Heart left ventricle (tissue), 16 donors: ENCODE measurements around the gene GALT. TPM values are rescaled to one million over a fixed set of nuclear protein-coding genes. Genes with fewer than 3 reads are reported as not detected.

Source experiments
- ATAC-seq, 4 donors: fragments of 200-7000 bp; cut with Tn5 transposase; one replicate each; pipeline ENCODE4 v1.9.1; 2020 to 2022; ENCODE audit warnings: moderate library complexity in 4 of 4, mild to moderate bottlenecking in 3 of 4, moderate number of reproducible peaks in 1 of 4
- DNase-seq, 5 donors: peaks; one replicate each; pipeline ENCODE4 v3.0.0-alpha.2; 2020
- H3K27ac ChIP-seq, 12 donors: fragments of 200-600 bp; sonication (generic) in 4 of 12; one replicate each; pipeline versions ENCODE4 v1.5.0 to v1.8.0; 2016 to 2022; ENCODE audit warnings: mild to moderate bottlenecking in 2 of 12
- H3K27me3 ChIP-seq, 9 donors: fragments of 200-600 bp; sonication (generic) in 2 of 9; one replicate each; pipeline versions ENCODE4 v1.5.1 to v1.8.0; 2016 to 2022; ENCODE audit warnings: mild to moderate bottlenecking in 3 of 9
- H3K36me3 ChIP-seq, 9 donors: fragments of 200-600 bp; sonication (generic) in 2 of 9; one replicate each; pipeline versions ENCODE4 v1.5.0 to v1.8.0; 2018 to 2022; ENCODE audit warnings: mild to moderate bottlenecking in 2 of 9
- H3K4me1 ChIP-seq, 12 donors: fragments of 200-600 bp; sonication (generic) in 4 of 12; one replicate each; pipeline versions ENCODE4 v1.5.0 to v1.8.0; 2016 to 2022; ENCODE audit warnings: mild to moderate bottlenecking in 3 of 12
- H3K4me3 ChIP-seq, 12 donors: fragments of 200-600 bp; sonication (generic) in 4 of 12; one replicate each; pipeline versions ENCODE4 v1.5.0 to v1.8.0; 2017 to 2022; ENCODE audit warnings: mild to moderate bottlenecking in 9 of 12, moderate library complexity in 4 of 12
- H3K9me3 ChIP-seq, 12 donors: fragments of 200-600 bp; sonication (generic) in 4 of 12; one replicate each; pipeline versions ENCODE4 v1.5.0 to v1.8.0; 2016 to 2022; ENCODE audit warnings: mild to moderate bottlenecking in 1 of 12
- POLR2A ChIP-seq, 2 donors: fragments of 450-650 bp; IDR thresholded peaks; one replicate each; pipeline ENCODE4 v1.6.1; 2017; ENCODE audit warnings: antibody characterized with exemption in 2 of 2, mild to moderate bottlenecking in 2 of 2, moderate library complexity in 2 of 2
- WGBS, 4 donors: extraction: QIAGEN DNeasy Blood & Tissue Kit in 2 of 4; methylation state at CpG; one replicate each; pipeline versions ENCODE4 v1.1.5 to v1.1.7; 2013 to 2018; 5-methylcytosine and 5-hydroxymethylcytosine counted together
- intact Hi-C, 10 donors: fragments of 100-400 bp; cut with DNase I; formaldehyde crosslinking; loops; one replicate each; pipeline versions ENCODE4 v1.11.1 to v1.14.2; 2022
- polyA plus RNA-seq, 2 donors: library from polyadenylated mRNA; stranded (reverse); fragments of 200-250 nt; gene quantifications; one replicate each; pipeline ENCODE4 v1.2.3, GENCODE V29; 2013
- total RNA-seq, 9 donors: library from RNA; depleted of rRNA in 2 of 9; stranded (reverse); fragments of >200 nt in 2 of 9; fragmentation: NEBNext Ultra II Directional in 3 of 9; extraction: Animal tissue kit (Norgen Biotek cat#: 25700) in 3 of 9; gene quantifications; one replicate each; pipeline versions ENCODE4 v1.1.0 to v1.2.4, GENCODE V29; 2016 to 2023
- TF ChIP-seq, protein P1 (sequence below), 12 donors: fragments of 200-600 bp; sonication (generic) in 4 of 12; IDR thresholded peaks; one replicate each; pipeline versions ENCODE4 v1.5.0 to v1.8.0; 2018 to 2022; ENCODE audit warnings: antibody characterized with exemption in 12 of 12, mild to moderate bottlenecking in 5 of 12
- donor health status: ischemic (EF 13 %, LVEDD 7.1; RV severe dilation, severe dysfunction).
- donor health status: healthy with polysubstance abuse.
- donor health status: DM: no; HTN: yes; CAD: no.
- donor health status: DM: no; HTN: no; CAD: no.
- donor health status: ischemic (EF 25% LVEDD 6.9; RV normal size, moderate dysfunction).
- donor health status: ischemic (EF 25% LVEDD 5.7; RV mildly dilated, moderate dysfunction).
- donor health status: healthy.
- donor health status: DM: yes; HTN: yes; CAD: no.
- donor health status: ischemic (EF 35%, LVEDD 5.7; RV mildly dilated, moderate dysfunction).
- donor health status: nonischemic (EF 11% LVEDD 7.7; RV severe dilation, severe dysfunction).
- donor health status: DM: yes; HTN: yes; CAD: no.
- donor health status: PGD.
- donor health status: ischemic (EF 29% LVEDD 5.4; RV normal size, mild dysfunction).
- donor health status: nonischemic (EF 23%, LVEDD 6.1; RV moderate dilation, normal function).

The GALT gene
- total and polyA plus RNA-seq, 11 donors = 16.8 to 67.9 (median 41.2) TPM

DNA sequence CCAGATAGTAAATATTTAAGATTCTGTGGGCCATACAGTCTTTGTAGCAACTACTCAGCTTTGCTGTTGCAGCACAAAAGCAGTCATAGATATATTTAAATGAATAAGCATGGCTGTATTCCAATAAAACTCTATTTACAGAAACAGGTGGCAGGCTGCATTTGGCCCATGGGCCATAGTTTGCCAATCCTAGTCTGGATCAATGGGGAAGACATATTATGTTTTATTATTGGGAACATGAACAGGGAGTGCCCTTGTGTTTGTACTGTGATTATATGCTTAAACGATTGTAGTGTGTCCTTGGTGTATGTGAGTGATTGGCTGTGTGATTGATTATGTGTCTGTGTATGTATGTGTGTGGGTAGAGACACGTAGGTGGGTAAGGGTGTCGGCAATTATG lies 28.0 kb downstream of the GALT start:
- H3K27me3 ChIP-seq = no peaks in the 10 kb centered on the region
- no peaks in the 10 kb centered on the region for H3K4me1 ChIP-seq
- ATAC-seq = no peak
- no peak overlapping the region for H3K4me3 ChIP-seq
- intact Hi-C loops = no loop called here
- no peak overlapping the region for H3K27ac ChIP-seq
- no peaks in the 10 kb centered on the region for H3K36me3 ChIP-seq
- TF ChIP-seq POLR2A (IDR thresholded peaks at IDR 0.05) = no peak
- TF ChIP-seq, protein P1, sequence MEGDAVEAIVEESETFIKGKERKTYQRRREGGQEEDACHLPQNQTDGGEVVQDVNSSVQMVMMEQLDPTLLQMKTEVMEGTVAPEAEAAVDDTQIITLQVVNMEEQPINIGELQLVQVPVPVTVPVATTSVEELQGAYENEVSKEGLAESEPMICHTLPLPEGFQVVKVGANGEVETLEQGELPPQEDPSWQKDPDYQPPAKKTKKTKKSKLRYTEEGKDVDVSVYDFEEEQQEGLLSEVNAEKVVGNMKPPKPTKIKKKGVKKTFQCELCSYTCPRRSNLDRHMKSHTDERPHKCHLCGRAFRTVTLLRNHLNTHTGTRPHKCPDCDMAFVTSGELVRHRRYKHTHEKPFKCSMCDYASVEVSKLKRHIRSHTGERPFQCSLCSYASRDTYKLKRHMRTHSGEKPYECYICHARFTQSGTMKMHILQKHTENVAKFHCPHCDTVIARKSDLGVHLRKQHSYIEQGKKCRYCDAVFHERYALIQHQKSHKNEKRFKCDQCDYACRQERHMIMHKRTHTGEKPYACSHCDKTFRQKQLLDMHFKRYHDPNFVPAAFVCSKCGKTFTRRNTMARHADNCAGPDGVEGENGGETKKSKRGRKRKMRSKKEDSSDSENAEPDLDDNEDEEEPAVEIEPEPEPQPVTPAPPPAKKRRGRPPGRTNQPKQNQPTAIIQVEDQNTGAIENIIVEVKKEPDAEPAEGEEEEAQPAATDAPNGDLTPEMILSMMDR (IDR thresholded peaks at IDR 0.05) = no peak
- peaks cover 0 to 9% (median 0%) of the 10 kb centered on the region in 12 donors for H3K9me3 ChIP-seq
- no peak for DNase-seq
- WGBS, 4 donors = 85 to 91% (median 87%) methylated on average over 3 of the region's 3 CpGs

DNA sequence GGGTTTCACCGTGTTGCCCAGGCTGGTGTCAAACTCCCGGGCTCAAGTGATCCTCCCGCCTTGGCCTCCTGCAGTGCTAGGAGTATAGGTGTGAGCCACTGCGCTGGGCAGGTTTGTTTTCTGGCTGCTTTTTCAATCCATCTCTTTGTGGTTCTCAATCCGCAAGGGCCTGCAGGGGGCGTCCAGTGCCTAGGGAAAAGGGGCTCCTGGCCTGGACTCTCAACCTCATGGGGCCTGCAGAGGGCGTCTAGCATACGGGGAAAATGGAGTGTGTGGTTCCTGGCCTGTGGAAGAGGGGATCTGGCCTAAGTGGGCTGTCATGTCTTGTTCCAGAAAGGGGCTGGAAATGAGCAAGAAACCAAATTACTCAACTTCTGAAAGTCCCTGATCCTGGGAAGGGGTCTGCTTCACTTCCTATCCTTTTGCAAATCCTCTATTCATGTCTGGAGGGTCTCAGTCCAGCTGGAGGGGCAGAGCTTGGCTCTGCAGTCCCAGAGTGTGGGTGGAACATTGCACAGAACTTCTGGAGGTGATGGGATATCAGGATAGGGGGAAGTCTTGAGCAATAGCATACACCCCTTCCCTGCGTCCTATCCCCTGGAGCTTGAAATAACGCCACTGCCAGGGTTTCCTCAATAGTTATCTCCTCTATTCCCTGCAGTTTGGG lies 28.7 kb downstream of the GALT start:
- no peaks in the 10 kb centered on the region for H3K36me3 ChIP-seq
- no peak overlapping the region for H3K4me3 ChIP-seq
- no peaks in the 10 kb centered on the region for H3K27me3 ChIP-seq
- peak; percentile 29 to 76 (median 64) for ATAC-seq
- DNase-seq = peak in 4 of 5 donors; percentile 53 to 79 (median 56)
- no peaks in the 10 kb centered on the region for H3K4me1 ChIP-seq
- intact Hi-C loops = no loop called here
- TF ChIP-seq POLR2A (IDR thresholded peaks at IDR 0.05) = no peak
- TF ChIP-seq, protein P1 (IDR thresholded peaks at IDR 0.05) = peak in 11 of 12 donors; percentile 14 to 63 (median 42)
- H3K27ac ChIP-seq = no peak overlapping the region
- WGBS, 4 donors = 34 to 58% (median 44%) methylated on average over 9 to 10 of the region's 10 CpGs
- H3K9me3 ChIP-seq = peaks cover 0 to 2% (median 0%) of the 10 kb centered on the region in 12 donors

- Histone ChIP-seq H3K4me1 (no peaks in the 10 kb centered on the region), H3K4me3 (no peak overlapping the region), H3K27ac (no peak overlapping the region), H3K36me3 (no peaks in the 10 kb centered on the region), H3K27me3 (no peaks in the 10 kb centered on the region), H3K9me3 (no peaks in the 10 kb centered on the region)
- intact Hi-C loops = no loop called here
- ATAC-seq (no peak), DNase-seq (no peak)
- TF ChIP-seq, protein P1 (IDR thresholded peaks at IDR 0.05) = no peak
- TF ChIP-seq POLR2A (IDR thresholded peaks at IDR 0.05) = no peak
- 96 to 100% (median 98%) methylated on average over 2 of the region's 2 CpGs for WGBS, 4 donors
Measured at GRCh38 chr9:34675869-34676268, 29.4 kb downstream of the GALT start.

DNA sequence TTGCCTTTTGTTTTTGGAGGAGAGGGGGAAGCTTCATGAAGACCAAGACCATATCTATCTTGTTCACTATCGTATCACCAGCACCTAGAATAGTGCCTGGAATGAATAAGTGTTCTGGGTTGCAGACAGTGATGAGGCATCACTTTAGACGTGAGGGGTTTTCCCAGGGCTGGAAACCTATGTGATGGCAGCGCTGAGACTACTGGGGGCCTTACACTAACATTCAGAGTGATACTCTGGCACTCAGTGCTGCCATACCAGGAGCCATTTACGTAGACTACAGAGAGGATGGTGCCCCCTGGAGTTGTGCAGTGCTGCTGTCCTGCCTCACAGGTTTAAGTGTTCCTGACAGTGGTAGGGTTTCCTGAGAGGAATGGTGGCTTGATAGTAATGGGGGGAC lies 37.7 kb downstream of the GALT start:
- no peak for DNase-seq
- 84 to 94% (median 92%) methylated on average over 4 of the region's 4 CpGs for WGBS, 4 donors
- H3K9me3 ChIP-seq = no peaks in the 10 kb centered on the region
- H3K4me3 ChIP-seq = no peak overlapping the region
- H3K27me3 ChIP-seq = no peaks in the 10 kb centered on the region
- ATAC-seq = no peak
- peaks cover 0 to 22% (median 0%) of the 10 kb centered on the region in 12 donors for H3K4me1 ChIP-seq
- H3K36me3 ChIP-seq = peaks cover 0 to 3% (median 0%) of the 10 kb centered on the region in 9 donors
- no peak overlapping the region for H3K27ac ChIP-seq
- intact Hi-C loops = no loop called here
- TF ChIP-seq POLR2A (IDR thresholded peaks at IDR 0.05) = no peak
- TF ChIP-seq, protein P1 (IDR thresholded peaks at IDR 0.05) = no peak
